DOHH2 (cell line): ENCODE data around the gene NPAS3.

Source experiments
- EZH2phosphoT487 ChIP-seq: fragments of 200-600 bp; sonication (generic); IDR thresholded peaks from 2 replicates; pipeline ENCODE4 v1.6.1; 2017; ENCODE audit warnings: borderline replicate concordance, mild to moderate bottlenecking, antibody characterized with exemption, low read length, moderate library complexity, mixed read lengths
- TF ChIP-seq, protein P1 (sequence below): fragments of 200-600 bp; sonication (generic); IDR thresholded peaks from one replicate; pipeline ENCODE4 v1.5.1; 2014; ENCODE audit warnings: antibody characterized with exemption, mild to moderate bottlenecking, low read depth, low read length; ENCODE audit not compliant: poor library complexity, severe bottlenecking

- TF ChIP-seq, protein P1, sequence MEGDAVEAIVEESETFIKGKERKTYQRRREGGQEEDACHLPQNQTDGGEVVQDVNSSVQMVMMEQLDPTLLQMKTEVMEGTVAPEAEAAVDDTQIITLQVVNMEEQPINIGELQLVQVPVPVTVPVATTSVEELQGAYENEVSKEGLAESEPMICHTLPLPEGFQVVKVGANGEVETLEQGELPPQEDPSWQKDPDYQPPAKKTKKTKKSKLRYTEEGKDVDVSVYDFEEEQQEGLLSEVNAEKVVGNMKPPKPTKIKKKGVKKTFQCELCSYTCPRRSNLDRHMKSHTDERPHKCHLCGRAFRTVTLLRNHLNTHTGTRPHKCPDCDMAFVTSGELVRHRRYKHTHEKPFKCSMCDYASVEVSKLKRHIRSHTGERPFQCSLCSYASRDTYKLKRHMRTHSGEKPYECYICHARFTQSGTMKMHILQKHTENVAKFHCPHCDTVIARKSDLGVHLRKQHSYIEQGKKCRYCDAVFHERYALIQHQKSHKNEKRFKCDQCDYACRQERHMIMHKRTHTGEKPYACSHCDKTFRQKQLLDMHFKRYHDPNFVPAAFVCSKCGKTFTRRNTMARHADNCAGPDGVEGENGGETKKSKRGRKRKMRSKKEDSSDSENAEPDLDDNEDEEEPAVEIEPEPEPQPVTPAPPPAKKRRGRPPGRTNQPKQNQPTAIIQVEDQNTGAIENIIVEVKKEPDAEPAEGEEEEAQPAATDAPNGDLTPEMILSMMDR = no peak
- no peak for TF ChIP-seq EZH2phosphoT487
Observed at GRCh38 chr14:33404054-33404453, 465.4 kb downstream of the NPAS3 start.
